Measurements from ENCODE around the gene C1orf159. TPM values are rescaled to one million over a fixed set of nuclear protein-coding genes. Genes with fewer than 3 reads are reported as not detected.
"Not testable (repeated sequence)": the region's sequence is repeated elsewhere in the genome, so short reads cannot be mapped to it uniquely, and the experiment has no call there.

C1orf159 gene
- polyA plus RNA-seq, 3 donors: 5.3 to 7.0 (median 6.3) TPM

- no peak for DNase-seq (ENCODE audit: low read depth in 3 of 3, low spot score in 2 of 3)
These were observed 32.2 kb downstream of the C1orf159 start for GRCh38 chr1:1083416-1084371.

GRCh38 chr1:1082776-1083415, 33.0 kb downstream of the C1orf159 start:
- no peak for DNase-seq (ENCODE audit: low read depth in 3 of 3, low spot score in 2 of 3)

GRCh38 chr1:1082239-1082775, 33.6 kb downstream of the C1orf159 start:
- no peak for DNase-seq (ENCODE audit: low read depth in 3 of 3, low spot score in 2 of 3)

- no peak for DNase-seq (ENCODE audit: low read depth in 3 of 3, low spot score in 2 of 3)
These were observed 34.3 kb downstream of the C1orf159 start for GRCh38 chr1:1081311-1082238.

GRCh38 chr1:1080951-1081310, 35.0 kb downstream of the C1orf159 start:
- DNase-seq (ENCODE audit: low read depth in 3 of 3, low spot score in 2 of 3): no peak

GRCh38 chr1:1080122-1080757, 35.6 kb downstream of the C1orf159 start:
- no peak for DNase-seq (ENCODE audit: low read depth in 3 of 3, low spot score in 2 of 3)

GRCh38 chr1:1079408-1080121, 36.3 kb downstream of the C1orf159 start:
- DNase-seq (ENCODE audit: low read depth in 3 of 3, low spot score in 2 of 3): no peak

- not testable (repeated sequence) for DNase-seq (ENCODE audit: low read depth in 3 of 3, low spot score in 2 of 3)
These were observed 38.5 kb downstream of the C1orf159 start for GRCh38 chr1:1077396-1077795.

- no peak for DNase-seq (ENCODE audit: low read depth in 3 of 3, low spot score in 2 of 3)
These were observed 40.5 kb downstream of the C1orf159 start for GRCh38 chr1:1075148-1075935.

- no peak for DNase-seq (ENCODE audit: low read depth in 3 of 3, low spot score in 2 of 3)
These were observed 41.2 kb downstream of the C1orf159 start for GRCh38 chr1:1074631-1075147.

- DNase-seq (ENCODE audit: low read depth in 3 of 3, low spot score in 2 of 3): no peak
These were observed 41.9 kb downstream of the C1orf159 start, which contains the start of gene RNF223 for GRCh38 chr1:1073743-1074587. Gene RNF223, minus strand, starts transcription at chr1:1074306. Its CDS starts 1,740 bp downstream, at chr1:1072566.

GRCh38 chr1:1072849-1073742, 42.8 kb downstream of the C1orf159 start:
- no peak for DNase-seq (ENCODE audit: low read depth in 3 of 3, low spot score in 2 of 3)

- no peak for DNase-seq (ENCODE audit: low read depth in 3 of 3, low spot score in 2 of 3)
These were observed 43.5 kb downstream of the C1orf159 start for GRCh38 chr1:1072299-1072848.

- no peak for DNase-seq (ENCODE audit: low read depth in 3 of 3, low spot score in 2 of 3)
These were observed 44.2 kb downstream of the C1orf159 start for GRCh38 chr1:1071486-1072298.
